Endothelial cell of umbilical vein (primary cell): ENCODE data around the gene NPM1. TPM values are rescaled to one million over a fixed set of nuclear protein-coding genes. Genes with fewer than 3 reads are reported as not detected.
"Not testable (repeated sequence)": the region's sequence is repeated elsewhere in the genome, so short reads cannot be mapped to it uniquely, and the experiment has no call there.

Source experiments
- BruUV-seq: library from RNA; stranded (reverse); fragments of 400-500 nt; replicated peaks from 2 replicates; lab custom pipeline; 2021; lab: Mats Ljungman, UMichigan
- CTCF ChIA-PET: fragments of 300-600, 350-600 bp; sonication (Branson Sonifier 250); formaldehyde crosslinking; loops from one replicate; lab custom pipeline; 2021; ENCODE audit warnings: antibody characterized with exemption, inconsistent platforms; lab: Charles Lee
- POLR2A ChIA-PET: fragments of 300-600, 350-600 bp; sonication (Branson Sonifier 250); formaldehyde crosslinking; loops from one replicate; lab custom pipeline; 2021; ENCODE audit warnings: antibody characterized with exemption, inconsistent platforms; lab: Charles Lee
- DNase-seq: peaks from one replicate; pipeline ENCODE4 v3.0.0-alpha.2; 2011; ENCODE audit warnings: low read depth, low spot score
- FAIRE-seq: peaks from 2 replicates; lab custom pipeline; 2011; peaks lifted over from hg19 to GRCh38; lab: Jason Lieb, UNC
- H2AFZ ChIP-seq: 2 replicates; pipeline ENCODE4 v1.6.0; 2012; ENCODE audit warnings: low read depth, low read length, control low read depth, inconsistent platforms
- H3K27ac ChIP-seq: 2 replicates; pipeline ENCODE4 v1.5.1; 2011; ENCODE audit warnings: low read depth, mild to moderate bottlenecking, control low read depth, low read length, moderate library complexity; ENCODE audit not compliant: insufficient read depth
- H3K27me3 ChIP-seq, 2 experiments: 2 replicates each; pipeline versions ENCODE4 v1.6.0 to v1.6.1; 2011; ENCODE audit warnings: low read length in 2 of 2, mixed read lengths in 1 of 2; ENCODE audit not compliant: control insufficient read depth in 2 of 2, insufficient read depth in 2 of 2
- H3K36me3 ChIP-seq, 2 experiments: 2 replicates in 1 of 2; 3 replicates in 1 of 2; pipeline ENCODE4 v1.5.1; 2011; ENCODE audit warnings: low read length in 2 of 2, mild to moderate bottlenecking in 1 of 2, moderate library complexity in 1 of 2; ENCODE audit not compliant: control insufficient read depth in 2 of 2, insufficient read depth in 2 of 2; ENCODE audit errors: extremely low read depth in 1 of 2
- H3K4me1 ChIP-seq: 3 replicates; pipeline ENCODE4 v1.5.1; 2011; ENCODE audit warnings: mild to moderate bottlenecking, low read length; ENCODE audit not compliant: control insufficient read depth, insufficient read depth; ENCODE audit errors: extremely low read depth
- H3K4me2 ChIP-seq: 2 replicates; pipeline ENCODE4 v1.6.1; 2011; ENCODE audit warnings: low read length, control low read depth, mixed read lengths; ENCODE audit not compliant: insufficient read depth
- H3K4me3 ChIP-seq, 3 experiments: fragments of 200-600 bp in 1 of 3; sonication (generic), shearing (Covaris generic) in 1 of 3; replicated peaks in 1 of 3; 2 replicates each; pipeline ENCODE4 v1.5.1; 2011 to 2016; ENCODE audit warnings: control low read depth in 3 of 3, low read length in 3 of 3, mild to moderate bottlenecking in 2 of 3, inconsistent platforms in 1 of 3, low read depth in 1 of 3, moderate library complexity in 1 of 3; ENCODE audit not compliant: insufficient read depth in 1 of 3
- H3K79me2 ChIP-seq: 2 replicates; pipeline ENCODE4 v1.6.0; 2012; ENCODE audit warnings: low read length, inconsistent platforms; ENCODE audit not compliant: control insufficient read depth, insufficient read depth
- H3K9ac ChIP-seq: replicated peaks from 2 replicates; pipeline ENCODE3; 2011; ENCODE audit warnings: low read length, control low read depth; ENCODE audit not compliant: insufficient read depth; ENCODE audit errors: extremely low read depth
- H3K9me1 ChIP-seq: replicated peaks from 3 replicates; pipeline ENCODE4 v1.6.0; 2011; ENCODE audit warnings: mild to moderate bottlenecking, low read length; ENCODE audit not compliant: control insufficient read depth, insufficient read depth; ENCODE audit errors: extremely low read depth
- H3K9me3 ChIP-seq: replicated peaks from 2 replicates; pipeline ENCODE4 v1.5.1; 2012; ENCODE audit warnings: low read length, inconsistent platforms; ENCODE audit not compliant: control insufficient read depth, insufficient read depth
- H4K20me1 ChIP-seq: replicated peaks from 2 replicates; pipeline ENCODE3; 2011; ENCODE audit warnings: mild to moderate bottlenecking, low read length; ENCODE audit not compliant: control insufficient read depth, insufficient read depth; ENCODE audit errors: extremely low read depth
- JUN ChIP-seq: IDR thresholded peaks from 2 replicates; pipeline ENCODE4 v1.6.1; 2011; ENCODE audit warnings: borderline replicate concordance, low read depth; ENCODE audit not compliant: insufficient read length, insufficient read depth
- MYC ChIP-seq: IDR thresholded peaks from one replicate; pipeline ENCODE4 v1.6.1; 2011; ENCODE audit warnings: mild to moderate bottlenecking, low read depth, low read length
- POLR2A ChIP-seq: IDR thresholded peaks from 2 replicates; pipeline ENCODE4 v1.6.1; 2012; ENCODE audit warnings: low read depth, mild to moderate bottlenecking, control low read depth, low read length
- dilution Hi-C: fragments of 300-500 bp; cut with MboI; formaldehyde crosslinking; loops from one replicate; pipeline ENCODE4 v1.15.0; 2019; ENCODE audit warnings: low sequenced_read_pairs; ENCODE audit not compliant: extremely low pct_ligation_motif_present
- intact Hi-C: fragments of 100-400 bp; cut with micrococcal nuclease; formaldehyde crosslinking; loops from one replicate; pipeline ENCODE4 v1.10.0; 2022
- polyA plus RNA-seq, 4 experiments: library from polyadenylated mRNA; depleted of rRNA in 3 of 4; stranded (reverse) in 3 of 4; unstranded in 1 of 4; fragments of >200 nt; gene quantifications; 2 replicates each; pipeline versions ENCODE4 v1.2.1 to v1.2.3, GENCODE V29; 2011 to 2012; ENCODE audit warnings: missing spikeins in 1 of 4
- total RNA-seq: library from RNA; stranded (reverse); gene quantifications from 2 replicates; pipeline ENCODE4 v1.2.3, GENCODE V29; 2021
- TF ChIP-seq, protein P1 (sequence below): IDR thresholded peaks from 2 replicates; pipeline ENCODE4 v1.6.1; 2011; ENCODE audit not compliant: insufficient read depth, insufficient read length

Gene NPM1
- total and polyA plus RNA-seq, 2 donors (not counting 3 experiments of a cell fraction or from before 2014, with no cell fraction given), result 618 to 1,695 TPM

DNA sequence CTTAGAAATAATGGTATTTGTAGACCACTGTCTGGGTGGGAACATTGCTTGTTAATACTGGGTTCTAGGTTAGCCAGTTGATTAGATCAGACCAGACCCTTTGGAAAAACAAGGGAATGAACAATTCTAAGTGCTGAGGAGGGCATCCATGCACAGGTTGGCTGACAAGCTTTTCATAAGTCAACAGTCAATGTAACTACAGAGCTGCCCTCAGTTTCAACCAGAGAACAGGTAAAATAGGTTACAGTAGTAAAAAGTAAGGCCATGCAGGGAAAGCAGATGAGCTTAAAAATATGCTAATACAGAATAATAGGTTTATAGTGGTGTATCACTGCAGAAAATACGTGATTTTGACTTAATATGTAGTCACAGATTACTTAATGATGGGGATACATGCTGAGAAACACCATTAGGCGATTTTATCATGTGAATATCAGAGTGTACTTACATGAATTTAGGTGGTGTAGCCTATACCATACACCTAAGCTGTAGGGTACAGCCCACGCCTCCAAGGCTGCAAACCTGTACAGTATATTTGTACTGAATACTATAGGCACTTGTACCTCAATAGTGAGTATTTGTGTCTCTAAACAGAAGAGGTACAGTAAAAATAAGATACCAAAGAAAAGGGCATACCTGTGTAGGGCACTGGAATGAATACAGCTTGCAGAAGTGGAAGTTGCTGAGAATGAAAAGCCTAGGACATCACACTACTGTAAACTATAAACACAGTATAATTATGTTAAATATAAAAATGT, 25.7 kb downstream of the NPM1 start:
- Histone ChIP-seq H3K79me2 (peaks cover 24% of the 10 kb centered on the region), H3K27ac (no peak overlapping the region), H2AFZ (no peak overlapping the region), H3K27me3 (no peaks in the 10 kb centered on the region), H3K4me3 (no peak overlapping the region), H3K9me3 (no peaks in the 10 kb centered on the region), H3K4me1 (peaks cover 3% of the 10 kb centered on the region), H3K4me2 (no peak overlapping the region), H3K9ac (no peak overlapping the region), H3K9me1 (no peaks in the 10 kb centered on the region), H3K36me3 (peaks cover 20 to 38% of the 10 kb centered on the region in 2 experiments), H4K20me1 (peaks cover 2% of the 10 kb centered on the region)
- ChIA-PET CTCF (no interaction called here), POLR2A (interaction anchor here (0.5 kb wide), 1 partner anchor 48 kb away, joined by 3 read pairs; no protein-coding TSS in a partner anchor)
- no TSS peak for BruUV-seq
- dilution Hi-C loops, result no loop called here
- DNase-seq (no peak), FAIRE-seq (no peak)
- intact Hi-C loops, result no loop called here
- TF ChIP-seq, protein P1, sequence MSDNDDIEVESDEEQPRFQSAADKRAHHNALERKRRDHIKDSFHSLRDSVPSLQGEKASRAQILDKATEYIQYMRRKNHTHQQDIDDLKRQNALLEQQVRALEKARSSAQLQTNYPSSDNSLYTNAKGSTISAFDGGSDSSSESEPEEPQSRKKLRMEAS, result no peak
- TF ChIP-seq MYC (no peak), JUN (no peak), POLR2A (peak; percentile 22)

DNA sequence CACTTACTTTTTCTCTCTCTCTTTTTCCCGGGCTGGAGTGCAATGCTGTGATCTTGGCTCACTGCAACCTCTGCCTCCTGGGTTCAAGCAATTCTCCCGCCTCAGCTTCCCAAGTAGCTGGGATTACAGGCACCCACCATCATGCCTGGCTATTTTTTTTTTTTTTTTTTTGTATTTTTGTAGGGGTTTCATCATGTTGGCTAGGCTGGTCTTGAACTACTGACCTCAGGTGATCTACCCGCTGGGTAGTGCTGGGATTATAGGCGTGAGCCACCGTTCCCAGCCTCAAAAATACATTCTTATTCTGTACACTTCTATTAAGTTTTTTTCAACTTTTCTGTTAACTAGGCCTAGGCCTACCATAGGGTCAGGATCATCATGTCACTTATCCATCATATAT, 26.3 kb downstream of the NPM1 start:
- H3K36me3 ChIP-seq, result peaks cover 20 to 33% of the 10 kb centered on the region in 2 experiments
- intact Hi-C loops, H3K27ac ChIP-seq, H3K4me2 ChIP-seq, H3K9me3 ChIP-seq, POLR2A ChIA-PET, H3K9ac ChIP-seq, DNase-seq, dilution Hi-C loops, H3K4me3 ChIP-seq, H4K20me1 ChIP-seq, H2AFZ ChIP-seq, H3K9me1 ChIP-seq, FAIRE-seq, CTCF ChIA-PET, H3K4me1 ChIP-seq, BruUV-seq, H3K27me3 ChIP-seq: not testable (repeated sequence)
- peaks cover 18% of the 10 kb centered on the region for H3K79me2 ChIP-seq
- peak; percentile 12 for TF ChIP-seq POLR2A
